ENCODE measurements around the gene CIDEA. TPM values are rescaled to one million over a fixed set of nuclear protein-coding genes. Genes with fewer than 3 reads are reported as not detected.

Gene CIDEA
- total RNA-seq, 4 donors from 2014 or later = 8.8 to 43.6 (median 30.5) TPM

GRCh38 chr18:12313530-12314245 is 59.5 kb downstream of the CIDEA start:
- WGBS, 2 donors = 76 to 85% methylated on average over 5 of the region's 5 CpGs
- no peak overlapping the region for H3K4me3 ChIP-seq (ENCODE audit: low read depth, poor library complexity, severe bottlenecking)
- DNase-seq (ENCODE audit: low spot score in 2 of 2) = peak in 1 of 2 donors; percentile 50
- intact Hi-C loops (cut with DNase I; ENCODE audit: low total_unique reads) = no loop called here
- TF ChIP-seq POLR2A (IDR thresholded peaks at IDR 0.05) (no peak), CTCF (IDR thresholded peaks at IDR 0.05) (no peak)

- DNase-seq (ENCODE audit: low spot score in 2 of 2) = no peak
- no peak overlapping the region for H3K4me3 ChIP-seq (ENCODE audit: low read depth, poor library complexity, severe bottlenecking)
- WGBS, 2 donors = 70 to 74% methylated on average over 1 of the region's 1 CpG
- intact Hi-C loops (cut with DNase I; ENCODE audit: low total_unique reads) = no loop called here
- no peak for TF ChIP-seq CTCF (IDR thresholded peaks at IDR 0.05)
- TF ChIP-seq POLR2A (IDR thresholded peaks at IDR 0.05) = no peak
Observed at GRCh38 chr18:12314591-12315305, 60.6 kb downstream of the CIDEA start.

GRCh38 chr18:12315490-12315889 is 61.3 kb downstream of the CIDEA start:
- 23 to 25% methylated on average over 10 of the region's 10 CpGs for WGBS, 2 donors
- H3K4me3 ChIP-seq (ENCODE audit: low read depth, poor library complexity, severe bottlenecking) = no peak overlapping the region
- intact Hi-C loops (cut with DNase I; ENCODE audit: low total_unique reads) = no loop called here
- DNase-seq (ENCODE audit: low spot score in 2 of 2) = peak in 1 of 2 donors; percentile 39
- TF ChIP-seq POLR2A (IDR thresholded peaks at IDR 0.05) = no peak
- TF ChIP-seq CTCF (IDR thresholded peaks at IDR 0.05) = no peak

DNA sequence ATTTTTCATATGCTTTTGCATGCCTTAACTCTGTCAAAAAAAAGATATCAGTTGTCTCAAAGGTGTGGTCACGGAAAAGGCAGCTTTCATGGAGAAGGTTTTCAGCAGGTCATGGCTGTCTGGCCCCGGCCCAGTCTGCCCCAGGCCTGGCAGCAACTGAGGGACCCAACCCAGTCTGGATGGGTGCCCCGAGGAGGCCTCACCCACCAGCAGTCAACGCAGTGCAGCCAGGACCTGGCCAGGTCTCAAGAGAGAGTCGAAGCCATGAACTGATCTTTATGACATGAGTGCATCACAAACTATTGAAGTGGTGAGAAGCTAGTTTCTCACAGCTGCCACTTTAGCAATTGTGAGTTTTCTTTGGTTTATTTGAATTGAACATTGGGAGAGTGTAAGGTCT is 61.8 kb downstream of the CIDEA start:
- intact Hi-C loops (cut with DNase I; ENCODE audit: low total_unique reads) = no loop called here
- H3K4me3 ChIP-seq (ENCODE audit: low read depth, poor library complexity, severe bottlenecking) = no peak overlapping the region
- DNase-seq (ENCODE audit: low spot score in 2 of 2) = peak in 1 of 2 donors; percentile 87
- WGBS, 2 donors = 12 to 39% methylated on average over 5 of the region's 5 CpGs
- TF ChIP-seq CTCF (IDR thresholded peaks at IDR 0.05) (no peak), POLR2A (IDR thresholded peaks at IDR 0.05) (no peak)

- TF ChIP-seq CTCF (IDR thresholded peaks at IDR 0.05) = no peak
- TF ChIP-seq POLR2A (IDR thresholded peaks at IDR 0.05) = no peak
- H3K4me3 ChIP-seq (ENCODE audit: low read depth, poor library complexity, severe bottlenecking) = no peak overlapping the region
- DNase-seq (ENCODE audit: low spot score in 2 of 2) = peak in 1 of 2 donors; percentile 78
- 47 to 52% methylated on average over 6 of the region's 6 CpGs for WGBS, 2 donors
- intact Hi-C loops (cut with DNase I; ENCODE audit: low total_unique reads) = no loop called here
Observed at GRCh38 chr18:12317664-12318333, 63.6 kb downstream of the CIDEA start.

All from lower leg skin (tissue), 4 donors.